Natural killer cell (primary cell): ENCODE results near the gene MARK1. TPM values are rescaled to one million over a fixed set of nuclear protein-coding genes. Genes with fewer than 3 reads are reported as not detected.

Experiments used
- ATAC-seq, 3 donors: fragments of 150-1000 bp in 2 of 3; fragments of 200-7000 bp in 1 of 3; cut with Tn5 transposase; 1 replicate in 1 of 3; 2 replicates in 2 of 3; pipeline ENCODE4 v1.10.0; 2021; ENCODE audit warnings: mild to moderate bottlenecking in 2 of 3, moderate library complexity in 2 of 3
- DNase-seq, 2 donors: peaks; one replicate each; pipeline versions ENCODE4 v3.0.0 to v3.0.0-alpha.2; 2013 to 2021; ENCODE audit warnings: mixed read lengths in 1 of 2
- H3K27ac ChIP-seq: one replicate; pipeline ENCODE4 v1.5.1; 2013; ENCODE audit warnings: mild to moderate bottlenecking, low read length
- H3K27me3 ChIP-seq: one replicate; pipeline ENCODE4 v1.6.1; 2013; ENCODE audit warnings: low read length; ENCODE audit not compliant: control insufficient read depth, insufficient read depth
- H3K36me3 ChIP-seq: one replicate; pipeline ENCODE4 v1.6.1; 2013; ENCODE audit warnings: low read length; ENCODE audit not compliant: control insufficient read depth, insufficient read depth
- H3K4me1 ChIP-seq: one replicate; pipeline ENCODE4 v1.6.1; 2013; ENCODE audit warnings: low read length; ENCODE audit not compliant: control insufficient read depth, insufficient read depth
- H3K4me3 ChIP-seq: one replicate; pipeline ENCODE4 v1.5.1; 2013; ENCODE audit warnings: low read length
- H3K9me3 ChIP-seq: one replicate; pipeline ENCODE4 v1.6.1; 2013; ENCODE audit warnings: low read length; ENCODE audit not compliant: control insufficient read depth, insufficient read depth
- H3K27ac Mint-ChIP-seq, 2 donors: one replicate each; pipeline ENCODE4 v1.8.0; 2022; ENCODE audit warnings: mild to moderate bottlenecking in 2 of 2, mixed read lengths in 2 of 2, moderate library complexity in 1 of 2
- H3K27me3 Mint-ChIP-seq, 2 donors: one replicate each; pipeline ENCODE4 v1.8.0; 2022; ENCODE audit warnings: low read depth in 2 of 2, mixed read lengths in 2 of 2
- H3K36me3 Mint-ChIP-seq: one replicate; pipeline ENCODE4 v1.8.0; 2022; ENCODE audit warnings: mixed read lengths
- H3K4me1 Mint-ChIP-seq, 2 donors: one replicate each; pipeline ENCODE4 v1.8.0; 2022; ENCODE audit warnings: mixed read lengths in 2 of 2
- H3K4me3 Mint-ChIP-seq: one replicate; pipeline ENCODE4 v1.8.0; 2022; ENCODE audit warnings: mild to moderate bottlenecking, moderate library complexity, mixed read lengths
- H3K9me3 Mint-ChIP-seq, 2 donors: one replicate each; pipeline ENCODE4 v1.8.0; 2022; ENCODE audit warnings: mixed read lengths in 2 of 2
- CTCF ChIP-seq: fragments of 200-600 bp; IDR thresholded peaks from one replicate; pipeline ENCODE4 v1.8.0; 2022; ENCODE audit warnings: antibody characterized with exemption
- WGBS: methylation state at CpG from one replicate; pipeline ENCODE4 v1.1.7; 2013; ENCODE audit warnings: missing lambda C conversion rate; ENCODE audit not compliant: insufficient coverage; 5-methylcytosine and 5-hydroxymethylcytosine counted together
- intact Hi-C: fragments of 100-400 bp; cut with micrococcal nuclease; formaldehyde crosslinking; loops from one replicate; pipeline ENCODE4 v1.14.2; 2022
- total RNA-seq, 4 donors: library from RNA; stranded (reverse); fragments of 120-200 nt in 1 of 4; gene quantifications; one replicate each; pipeline versions ENCODE4 v1.2.3 to v1.2.4, GENCODE V29; 2013 to 2022

The MARK1 gene
- total RNA-seq, 3 donors from 2014 or later (not counting 1 experiment from before 2014, with no cell fraction given) = 0.13 TPM; not detected in 2

DNA sequence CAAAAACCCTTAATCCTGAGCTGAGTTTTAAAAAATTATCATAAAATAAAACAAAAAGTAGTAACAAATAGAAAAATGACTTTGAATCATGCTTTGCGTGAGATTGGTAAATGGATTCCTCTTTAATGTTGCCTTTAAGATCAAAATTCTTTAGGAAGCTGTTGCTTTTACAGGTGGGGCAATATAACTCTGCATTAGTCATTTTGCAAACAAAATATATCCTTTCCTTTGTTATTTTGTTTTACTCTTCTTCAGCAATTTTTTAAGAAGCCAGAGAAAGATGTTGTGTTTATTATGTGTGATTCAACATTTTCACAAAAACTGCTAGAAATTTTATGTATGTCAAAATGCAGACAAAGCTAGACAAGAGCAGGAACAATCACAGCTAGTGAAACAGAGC is 50.0 kb downstream of the MARK1 start:
- no peak for ATAC-seq
- no peak for TF ChIP-seq CTCF
- Mint-ChIP-seq H3K36me3 (peaks cover 7% of the 10 kb centered on the region), H3K4me1 (no peaks in the 10 kb centered on the region), H3K4me3 (no peak overlapping the region), H3K27me3 (no peaks in the 10 kb centered on the region), H3K9me3 (peaks cover 5 to 8% of the 10 kb centered on the region in 2 donors), H3K27ac (no peak overlapping the region)
- H3K9me3 ChIP-seq = peaks cover 5% of the 10 kb centered on the region
- no peak for DNase-seq
- no peaks in the 10 kb centered on the region for H3K4me1 ChIP-seq
- intact Hi-C loops = no loop called here
- no peaks in the 10 kb centered on the region for H3K36me3 ChIP-seq
- WGBS = no CpG with 5 or more reads among the region's 1 CpG
- no peak overlapping the region for H3K27ac ChIP-seq
- no peaks in the 10 kb centered on the region for H3K27me3 ChIP-seq
- H3K4me3 ChIP-seq = no peak overlapping the region

DNA sequence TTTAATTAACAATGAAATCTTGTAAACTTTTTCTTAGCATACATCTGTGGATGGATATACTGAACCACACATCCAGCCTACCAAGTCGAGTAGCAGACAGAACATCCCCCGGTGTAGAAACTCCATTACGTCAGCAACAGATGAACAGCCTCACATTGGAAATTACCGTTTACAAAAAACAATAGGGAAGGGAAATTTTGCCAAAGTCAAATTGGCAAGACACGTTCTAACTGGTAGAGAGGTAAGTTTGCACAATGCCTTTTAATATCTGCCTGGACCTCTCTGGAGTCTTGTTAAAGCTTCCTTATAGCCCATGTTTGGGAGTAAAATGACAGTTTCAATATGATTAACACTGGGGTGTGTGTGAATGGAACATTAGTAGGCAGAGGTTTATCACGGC is 51.4 kb downstream of the MARK1 start:
- Mint-ChIP-seq H3K36me3 (peaks cover 2% of the 10 kb centered on the region), H3K4me3 (no peak overlapping the region), H3K4me1 (no peaks in the 10 kb centered on the region), H3K27ac (no peak overlapping the region), H3K9me3 (peaks cover under 1 to 3% of the 10 kb centered on the region in 2 donors), H3K27me3 (no peaks in the 10 kb centered on the region)
- H3K4me3 ChIP-seq = no peak overlapping the region
- no peak overlapping the region for H3K27ac ChIP-seq
- H3K9me3 ChIP-seq = peaks cover under 1% of the 10 kb centered on the region
- no peak for DNase-seq
- no peaks in the 10 kb centered on the region for H3K27me3 ChIP-seq
- ATAC-seq = no peak
- 80% methylated on average over 5 of the region's 6 CpGs for whole genome bisulfite sequencing
- H3K36me3 ChIP-seq = no peaks in the 10 kb centered on the region
- no peak for TF ChIP-seq CTCF
- no peaks in the 10 kb centered on the region for H3K4me1 ChIP-seq
- intact Hi-C loops = no loop called here

GRCh38 chr1:220592714-220593113 is 64.8 kb downstream of the MARK1 start:
- Histone ChIP-seq H3K4me1 (no peaks in the 10 kb centered on the region), H3K9me3 (no peaks in the 10 kb centered on the region), H3K36me3 (no peaks in the 10 kb centered on the region), H3K27me3 (no peaks in the 10 kb centered on the region), H3K27ac (no peak overlapping the region), H3K4me3 (no peak overlapping the region)
- no peaks in the 10 kb centered on the region for H3K36me3 Mint-ChIP-seq
- H3K27me3 Mint-ChIP-seq = no peaks in the 10 kb centered on the region
- ATAC-seq = no peak
- no peak overlapping the region for H3K4me3 Mint-ChIP-seq
- intact Hi-C loops = no loop called here
- no peak for DNase-seq
- TF ChIP-seq CTCF = no peak
- H3K9me3 Mint-ChIP-seq = peaks cover 0 to 8% of the 10 kb centered on the region in 2 donors
- H3K4me1 Mint-ChIP-seq = no peaks in the 10 kb centered on the region
- no peak overlapping the region for H3K27ac Mint-ChIP-seq

- Mint-ChIP-seq H3K27ac (no peak overlapping the region), H3K4me1 (no peaks in the 10 kb centered on the region), H3K4me3 (no peak overlapping the region), H3K36me3 (no peaks in the 10 kb centered on the region), H3K27me3 (no peaks in the 10 kb centered on the region), H3K9me3 (peaks cover 0 to 6% of the 10 kb centered on the region in 2 donors)
- no peaks in the 10 kb centered on the region for H3K4me1 ChIP-seq
- intact Hi-C loops = no loop called here
- DNase-seq (no peak), ATAC-seq (no peak)
- no peak overlapping the region for H3K27ac ChIP-seq
- H3K9me3 ChIP-seq = no peaks in the 10 kb centered on the region
- H3K36me3 ChIP-seq = no peaks in the 10 kb centered on the region
- H3K4me3 ChIP-seq = no peak overlapping the region
- 94% methylated on average over 4 of the region's 4 CpGs for WGBS
- TF ChIP-seq CTCF = no peak
- no peaks in the 10 kb centered on the region for H3K27me3 ChIP-seq
These were observed 66.4 kb downstream of the MARK1 start for GRCh38 chr1:220594356-220594755.
